Measurements from ENCODE around the gene GNG4. TPM values are rescaled to one million over a fixed set of nuclear protein-coding genes. Genes with fewer than 3 reads are reported as not detected.

Gene GNG4
- total and polyA plus RNA-seq, 9 of the 15 experiments (the other 6 are each of a cell fraction or from before 2014, with no cell fraction given): 0.06 to 0.58 (median 0.08) TPM; not detected in 4

GRCh38 chr1:235503403-235504121 lies 146.0 kb downstream of the GNG4 start (continued):
- TF ChIP-seq ATF7 (IDR thresholded peaks at IDR 0.05): no peak
- no peak for TF ChIP-seq ZNF77 (CRISPR knock-in tag; IDR thresholded peaks at IDR 0.05)
- no peak for TF ChIP-seq POLR3A (IDR thresholded peaks at IDR 0.05; ENCODE audit: borderline replicate concordance, extremely low read depth, insufficient read depth, insufficient read length)
- no peak for TF ChIP-seq ARID3A (IDR thresholded peaks at IDR 0.05; ENCODE audit: borderline replicate concordance, low read depth, low read length)
- peak; percentile 23; the same call in 1 of the 2 replicates for TF ChIP-seq DIDO1 (tag; IDR thresholded peaks at IDR 0.05; ENCODE audit: low read depth)
- peak in 1 of 2 experiments; percentile 72 for TF ChIP-seq E2F6 (IDR thresholded peaks at IDR 0.05; ENCODE audit: borderline replicate concordance in 1 of 2, extremely low read depth in 1 of 2, insufficient read depth in 1 of 2, insufficient read length in 1 of 2, low read depth in 1 of 2, low read length in 1 of 2, poor library complexity in 1 of 2, severe bottlenecking in 1 of 2)
- TF ChIP-seq NEUROD1 (IDR thresholded peaks at IDR 0.05; ENCODE audit: borderline replicate concordance, low read depth, low read length, partially characterized antibody): no peak
- no peak for TF ChIP-seq ZNF324 (CRISPR knock-in tag; IDR thresholded peaks at IDR 0.05)
- TF ChIP-seq PYGO2 (tag; IDR thresholded peaks at IDR 0.05): no peak
- TF ChIP-seq ZNF124 (CRISPR knock-in tag; IDR thresholded peaks at IDR 0.05): no peak
- TF ChIP-seq CGGBP1 (CRISPR knock-in tag; IDR thresholded peaks at IDR 0.05): no peak
- TF ChIP-seq PURB (CRISPR knock-in tag; IDR thresholded peaks at IDR 0.05; ENCODE audit: low read depth): no peak
- TF ChIP-seq CTBP1 (IDR thresholded peaks at IDR 0.05; ENCODE audit: borderline replicate concordance): no peak
- no peak for TF ChIP-seq EWSR1 (IDR thresholded peaks at IDR 0.05; ENCODE audit: borderline replicate concordance, low read depth, partially characterized antibody)
- no peak for TF ChIP-seq ZNF253 (CRISPR knock-in tag; conservative IDR thresholded peaks at IDR 0.05)
- 0 out of 2 replicates have a peak, but pooled peaks have one; percentile 76 for TF ChIP-seq RBM14 (IDR thresholded peaks at IDR 0.05; ENCODE audit: borderline replicate concordance, insufficient read depth, low read depth, low read length)
- TF ChIP-seq ELF2 (CRISPR knock-in tag; IDR thresholded peaks at IDR 0.05): no peak
- TF ChIP-seq KDM1A (IDR thresholded peaks at IDR 0.05): no peak
- no peak for TF ChIP-seq ZNF740 (CRISPR knock-in tag; IDR thresholded peaks at IDR 0.05)
- TF ChIP-seq ZNF740 (tag; IDR thresholded peaks at IDR 0.05): no peak; a peak in 1 of 4 replicates
- no peak for TF ChIP-seq ZNF165 (CRISPR knock-in tag; IDR thresholded peaks at IDR 0.05; ENCODE audit: borderline replicate concordance)
- no peak for TF ChIP-seq ELK3 (CRISPR knock-in tag; IDR thresholded peaks at IDR 0.05)

Data from K562 (cell line).